PC-9 (cell line): ENCODE measurements around the gene FBXW12. TPM values are rescaled to one million over a fixed set of nuclear protein-coding genes. Genes with fewer than 3 reads are reported as not detected.
A peak's percentile ranks its signal among the peaks of the same experiment; 100 is the strongest.

ENCODE experiments used
- BruUV-seq: library from RNA; stranded (reverse); fragments of 400-500 nt; replicated peaks from 2 replicates; lab custom pipeline; 2021; lab: Mats Ljungman, UMichigan
- CTCF ChIA-PET: fragments of 300-600 bp; sonication (Branson Sonifier 250); formaldehyde crosslinking; loops from one replicate; lab custom pipeline; 2022; ENCODE audit warnings: antibody characterized with exemption; lab: Charles Lee
- POLR2A ChIA-PET: fragments of 300-600 bp; sonication (Branson Sonifier 250); formaldehyde crosslinking; loops from one replicate; lab custom pipeline; 2022; ENCODE audit warnings: antibody characterized with exemption; ENCODE audit not compliant: unreplicated experiment; lab: Charles Lee
- DNase-seq, 2 experiments: peaks; one replicate each; pipeline versions ENCODE4 v3.0.0 to v3.0.0-alpha.2; 2015 to 2022; ENCODE audit warnings: mixed read lengths in 1 of 2
- H2AFZ ChIP-seq: fragments of 200-600 bp; sonication (generic); 2 replicates; pipeline ENCODE4 v1.8.1; 2017; ENCODE audit warnings: antibody characterized with exemption
- H3F3A ChIP-seq: fragments of 200-600 bp; sonication (generic); 2 replicates; pipeline ENCODE4 v1.8.1; 2017; ENCODE audit warnings: antibody characterized with exemption, mild to moderate bottlenecking, low read depth; ENCODE audit not compliant: insufficient read depth
- H3K27ac ChIP-seq: fragments of 200-600 bp; sonication (generic); 2 replicates; pipeline ENCODE4 v1.6.1; 2016; ENCODE audit warnings: mixed run types
- H3K27me3 ChIP-seq: fragments of 200-600 bp; sonication (generic); 2 replicates; pipeline ENCODE4 v1.6.1; 2016; ENCODE audit warnings: low read depth, mixed run types; ENCODE audit not compliant: insufficient read depth
- H3K36me3 ChIP-seq: fragments of 200-600 bp; sonication (generic); 2 replicates; pipeline ENCODE4 v1.6.1; 2016; ENCODE audit warnings: low read depth, mixed run types
- H3K4me1 ChIP-seq: fragments of 200-600 bp; sonication (generic); replicated peaks from 2 replicates; pipeline ENCODE4 v1.6.1; 2016; ENCODE audit warnings: mixed run types; ENCODE audit not compliant: insufficient read depth
- H3K4me2 ChIP-seq: fragments of 200-600 bp; sonication (generic); 2 replicates; pipeline ENCODE4 v1.6.1; 2017; ENCODE audit warnings: mixed run types
- H3K4me3 ChIP-seq: fragments of 200-600 bp; sonication (generic); 2 replicates; pipeline ENCODE4 v1.6.1; 2016; ENCODE audit warnings: mixed run types
- H3K79me2 ChIP-seq: fragments of 200-600 bp; sonication (generic); 2 replicates; pipeline ENCODE4 v1.6.1; 2017; ENCODE audit warnings: low read depth, mixed run types
- H3K9me2 ChIP-seq: fragments of 200-600 bp; sonication (generic); 2 replicates; pipeline ENCODE4 v1.8.1; 2017; ENCODE audit warnings: mild to moderate bottlenecking; ENCODE audit not compliant: insufficient read depth
- H3K9me3 ChIP-seq: fragments of 200-600 bp; sonication (generic); 2 replicates; pipeline ENCODE4 v1.8.1; 2016; ENCODE audit warnings: low read depth; ENCODE audit not compliant: insufficient read depth
- H4K20me1 ChIP-seq: fragments of 200-600 bp; sonication (generic); 2 replicates; pipeline ENCODE4 v1.8.1; 2017; ENCODE audit not compliant: insufficient read depth
- EZH2 ChIP-seq: fragments of 200-600 bp; sonication (generic); IDR thresholded peaks from 2 replicates; pipeline ENCODE4 v1.8.0; 2017; ENCODE audit warnings: antibody characterized with exemption, low read depth
- intact Hi-C: fragments of 100-400 bp; cut with micrococcal nuclease; formaldehyde crosslinking; loops from one replicate; pipeline ENCODE4 v1.10.0; 2022; ENCODE audit not compliant: unreplicated experiment
- total RNA-seq: library from RNA; stranded (reverse); gene quantifications from 2 replicates; pipeline ENCODE4 v1.2.3, GENCODE V29; 2021
- TF ChIP-seq, protein P1 (sequence below): fragments of 200-600 bp; sonication (generic); conservative IDR thresholded peaks from 2 replicates; pipeline ENCODE4 v1.6.1; 2017; ENCODE audit warnings: mixed run types, antibody characterized with exemption, mild to moderate bottlenecking, moderate library complexity

FBXW12 gene
- total RNA-seq, 1 experiment from 2014 or later = not detected

DNA sequence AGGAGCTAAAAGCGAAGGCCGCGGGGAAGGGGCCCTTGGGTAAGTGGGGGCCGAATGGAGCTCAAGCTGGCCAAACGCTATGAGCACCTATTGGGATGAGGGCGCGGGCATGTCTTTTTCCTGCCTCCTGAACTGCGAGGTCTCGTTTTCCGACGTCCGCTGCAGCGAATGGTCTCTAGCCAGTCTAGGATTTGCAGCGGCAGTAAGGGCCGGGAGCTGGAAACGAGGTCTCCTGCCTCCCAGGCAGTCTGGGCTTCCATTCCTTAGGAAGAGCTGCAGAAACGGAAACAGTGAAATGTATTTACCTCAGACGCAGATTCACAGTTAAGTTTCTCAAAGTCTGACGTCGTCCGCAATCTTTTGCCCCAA, 68.6 kb downstream of the FBXW12 start:
- Histone ChIP-seq H3K79me2 (peaks cover 40% of the 10 kb centered on the region), H3K4me3 (peak overlapping the region; percentile 96), H3K27ac (peak overlapping the region; percentile 46), H3K27me3 (no peaks in the 10 kb centered on the region), H2AFZ (peak overlapping the region; percentile 91), H3K9me2 (no peaks in the 10 kb centered on the region), H3F3A (peaks cover 42% of the 10 kb centered on the region), H3K36me3 (no peaks in the 10 kb centered on the region), H3K9me3 (no peaks in the 10 kb centered on the region), H3K4me1 (peaks cover 13% of the 10 kb centered on the region), H3K4me2 (peak overlapping the region; percentile 91), H4K20me1 (peaks cover 8% of the 10 kb centered on the region; the same call in 1 of the 2 replicates)
- POLR2A ChIA-PET = interaction anchor here (0.6 to 0.7 kb wide), 2 partner anchors 11 to 32 kb away, joined by 4 to 5 read pairs; no protein-coding TSS in a partner anchor
- no TSS peak for BruUV-seq
- no peak for TF ChIP-seq EZH2
- TF ChIP-seq, protein P1, sequence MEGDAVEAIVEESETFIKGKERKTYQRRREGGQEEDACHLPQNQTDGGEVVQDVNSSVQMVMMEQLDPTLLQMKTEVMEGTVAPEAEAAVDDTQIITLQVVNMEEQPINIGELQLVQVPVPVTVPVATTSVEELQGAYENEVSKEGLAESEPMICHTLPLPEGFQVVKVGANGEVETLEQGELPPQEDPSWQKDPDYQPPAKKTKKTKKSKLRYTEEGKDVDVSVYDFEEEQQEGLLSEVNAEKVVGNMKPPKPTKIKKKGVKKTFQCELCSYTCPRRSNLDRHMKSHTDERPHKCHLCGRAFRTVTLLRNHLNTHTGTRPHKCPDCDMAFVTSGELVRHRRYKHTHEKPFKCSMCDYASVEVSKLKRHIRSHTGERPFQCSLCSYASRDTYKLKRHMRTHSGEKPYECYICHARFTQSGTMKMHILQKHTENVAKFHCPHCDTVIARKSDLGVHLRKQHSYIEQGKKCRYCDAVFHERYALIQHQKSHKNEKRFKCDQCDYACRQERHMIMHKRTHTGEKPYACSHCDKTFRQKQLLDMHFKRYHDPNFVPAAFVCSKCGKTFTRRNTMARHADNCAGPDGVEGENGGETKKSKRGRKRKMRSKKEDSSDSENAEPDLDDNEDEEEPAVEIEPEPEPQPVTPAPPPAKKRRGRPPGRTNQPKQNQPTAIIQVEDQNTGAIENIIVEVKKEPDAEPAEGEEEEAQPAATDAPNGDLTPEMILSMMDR = no peak
- intact Hi-C loops = loop anchor here (5.0 to 10.0 kb wide), 2 partner anchors 222 to 564 kb away; partner anchors contain the start of genes CELSR3 and WDR6
- no peak for DNase-seq
- CTCF ChIA-PET = no interaction called here

DNA sequence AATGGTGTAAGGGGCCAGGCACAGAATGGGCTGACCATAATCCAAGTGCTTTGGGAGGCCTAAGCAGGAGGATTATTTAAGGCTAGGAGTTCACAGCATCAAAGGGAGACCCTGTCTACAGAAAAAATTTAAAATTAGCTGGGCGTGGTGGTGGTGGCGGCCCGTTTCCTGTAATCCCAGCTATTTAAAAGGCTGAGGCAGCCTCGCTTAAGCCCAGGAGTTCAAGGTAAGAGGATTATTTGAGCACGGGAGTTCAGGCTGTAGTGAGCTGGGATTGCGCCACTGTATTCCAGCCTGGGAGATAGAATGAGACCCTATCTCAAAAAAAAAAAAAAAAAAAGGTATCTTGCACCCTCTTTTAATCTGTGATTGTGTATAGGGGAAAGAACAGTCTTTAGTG, 69.9 kb downstream of the FBXW12 start:
- H3K27ac ChIP-seq = no peak overlapping the region
- intact Hi-C loops = loop anchor here (5.0 to 10.0 kb wide), 2 partner anchors 220 to 563 kb away; partner anchors contain the start of genes CELSR3 and WDR6
- peaks cover 13% of the 10 kb centered on the region for H3K4me1 ChIP-seq
- 0 out of 2 replicates have a peak overlapping the region, but pooled peaks have one; percentile 96 for H3K4me3 ChIP-seq
- POLR2A ChIA-PET = interaction anchor here (0.6 kb wide), 1 partner anchor 612 kb away, joined by 3 read pairs; no protein-coding TSS in a partner anchor
- no peak overlapping the region for H2AFZ ChIP-seq
- TF ChIP-seq, protein P1 = no peak
- TF ChIP-seq EZH2 = no peak
- no peaks in the 10 kb centered on the region for H3K36me3 ChIP-seq
- BruUV-seq = no TSS peak
- peaks cover 47% of the 10 kb centered on the region for H3F3A ChIP-seq
- peaks cover 37% of the 10 kb centered on the region for H3K79me2 ChIP-seq
- H3K9me2 ChIP-seq = no peaks in the 10 kb centered on the region
- no peaks in the 10 kb centered on the region for H3K9me3 ChIP-seq
- no peak for DNase-seq
- H4K20me1 ChIP-seq = peaks cover 8% of the 10 kb centered on the region; the same call in 1 of the 2 replicates
- peak overlapping the region; percentile 91 for H3K4me2 ChIP-seq
- no peaks in the 10 kb centered on the region for H3K27me3 ChIP-seq
- CTCF ChIA-PET = interaction anchor here (0.7 kb wide), 1 partner anchor 220 kb away, joined by 3 read pairs; no protein-coding TSS in a partner anchor

Other genes starting within 250 kb of the FBXW12 start
- 9.7 and 10.5 TPM in 2 replicates for gene CDC25A, start 183.8 kb upstream of the FBXW12 start, total RNA-seq
- not detected in 2 replicates for gene CAMP, start 148.7 kb upstream of the FBXW12 start, total RNA-seq
- 11.1 and 11.7 TPM in 2 replicates for gene ZNF589, start 131.1 kb upstream of the FBXW12 start, total RNA-seq
- gene NME6, start 70.9 kb upstream of the FBXW12 start, total RNA-seq = 38.3 and 42.8 TPM in 2 replicates
- not detected in 2 replicates for gene SPINK8, start 38.6 kb upstream of the FBXW12 start, total RNA-seq
- gene PLXNB1, start 57.9 kb downstream of the FBXW12 start, total RNA-seq = 97.7 and 120 TPM in 2 replicates
- 28.5 and 35.4 TPM in 2 replicates for gene CCDC51, start 67.9 kb downstream of the FBXW12 start, total RNA-seq
- gene TMA7, start 68.0 kb downstream of the FBXW12 start, total RNA-seq = 235 and 314 TPM in 2 replicates
- 6.9 and 8.5 TPM in 2 replicates for gene ATRIP, start 74.5 kb downstream of the FBXW12 start, total RNA-seq
- 133 and 141 TPM in 2 replicates for gene SHISA5, start 132.0 kb downstream of the FBXW12 start, total RNA-seq
- gene PFKFB4, start 184.6 kb downstream of the FBXW12 start, total RNA-seq = 11.7 and 13.3 TPM in 2 replicates
- gene UCN2, start 191.6 kb downstream of the FBXW12 start, total RNA-seq = 2.8 and 4.2 TPM in 2 replicates
- 91.2 and 151 TPM in 2 replicates for gene COL7A1, start 223.1 kb downstream of the FBXW12 start, total RNA-seq
- 255 and 264 TPM in 2 replicates for gene UQCRC1, start 237.4 kb downstream of the FBXW12 start, total RNA-seq
- not detected in 2 replicates for gene TMEM89, start 249.6 kb downstream of the FBXW12 start, total RNA-seq